Measurements from ENCODE around the gene PDP2. TPM values are rescaled to one million over a fixed set of nuclear protein-coding genes. Genes with fewer than 3 reads are reported as not detected.

PDP2 gene
- 1 to 10 TPM; 4.8 to 6.2 TPM for total RNA-seq

- peak within 1 kb of the TSS; percentile 80 for H3K4me3 ChIP-seq
- H3K36me3 ChIP-seq: peaks cover 2% of the 10 kb centered on the region
- TF ChIP-seq, protein P1, sequence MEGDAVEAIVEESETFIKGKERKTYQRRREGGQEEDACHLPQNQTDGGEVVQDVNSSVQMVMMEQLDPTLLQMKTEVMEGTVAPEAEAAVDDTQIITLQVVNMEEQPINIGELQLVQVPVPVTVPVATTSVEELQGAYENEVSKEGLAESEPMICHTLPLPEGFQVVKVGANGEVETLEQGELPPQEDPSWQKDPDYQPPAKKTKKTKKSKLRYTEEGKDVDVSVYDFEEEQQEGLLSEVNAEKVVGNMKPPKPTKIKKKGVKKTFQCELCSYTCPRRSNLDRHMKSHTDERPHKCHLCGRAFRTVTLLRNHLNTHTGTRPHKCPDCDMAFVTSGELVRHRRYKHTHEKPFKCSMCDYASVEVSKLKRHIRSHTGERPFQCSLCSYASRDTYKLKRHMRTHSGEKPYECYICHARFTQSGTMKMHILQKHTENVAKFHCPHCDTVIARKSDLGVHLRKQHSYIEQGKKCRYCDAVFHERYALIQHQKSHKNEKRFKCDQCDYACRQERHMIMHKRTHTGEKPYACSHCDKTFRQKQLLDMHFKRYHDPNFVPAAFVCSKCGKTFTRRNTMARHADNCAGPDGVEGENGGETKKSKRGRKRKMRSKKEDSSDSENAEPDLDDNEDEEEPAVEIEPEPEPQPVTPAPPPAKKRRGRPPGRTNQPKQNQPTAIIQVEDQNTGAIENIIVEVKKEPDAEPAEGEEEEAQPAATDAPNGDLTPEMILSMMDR (IDR thresholded peaks at IDR 0.05): no peak
- no peaks in the 10 kb centered on the region for H3K9me3 ChIP-seq
- peak; percentile 91 for DNase-seq (ENCODE audit: low spot score)
- ATAC-seq (ENCODE audit: insufficient number of reproducible peaks, low FRiP score, low read depth): peak; percentile 93
- no peaks in the 10 kb centered on the region for H3K27me3 ChIP-seq (replicated peaks; ENCODE audit: insufficient read depth)
- H3K27ac ChIP-seq: peak within 1 kb of the TSS; percentile 56 to 61
- H3K4me1 ChIP-seq (ENCODE audit: control insufficient read depth in 1 of 2, low read depth in 2 of 2): peaks cover 0 to 15% of the 10 kb centered on the region in 2 donors
These were observed at the start of gene PDP2 for GRCh38 chr16:66880288-66881013. PDP2 (plus strand) TSS chr16:66880515; CDS start chr16:66884285, 3,770 bp downstream.

DNA sequence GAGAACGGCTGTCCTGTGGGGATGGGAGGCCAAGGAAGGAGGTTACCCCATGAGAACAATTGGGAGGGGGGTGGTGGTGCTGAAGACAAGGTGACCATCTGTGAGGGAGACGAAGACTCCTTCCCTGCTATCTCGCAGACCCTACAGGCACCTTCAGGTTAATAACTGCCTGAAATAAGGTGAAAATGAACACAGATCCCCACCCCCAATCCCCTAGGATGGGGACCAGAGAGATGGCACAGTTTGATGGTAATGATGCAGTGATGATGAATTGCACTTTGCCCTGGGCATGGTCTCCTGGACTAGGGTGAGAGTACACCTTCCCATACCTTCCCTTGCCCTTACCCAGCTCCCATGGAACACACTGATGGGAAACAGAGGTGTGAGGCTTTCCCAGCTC, 48.1 kb upstream of the PDP2 start:
- Histone ChIP-seq H3K4me1 (ENCODE audit: control insufficient read depth in 1 of 2, low read depth in 2 of 2) (peaks cover 10 to 20% of the 10 kb centered on the region in 2 donors), H3K9me3 (no peaks in the 10 kb centered on the region), H3K4me3 (no peak overlapping the region), H3K36me3 (no peaks in the 10 kb centered on the region), H3K27me3 (replicated peaks; ENCODE audit: insufficient read depth) (no peaks in the 10 kb centered on the region), H3K27ac (no peak overlapping the region)
- TF ChIP-seq, protein P1 (IDR thresholded peaks at IDR 0.05): no peak
- ATAC-seq (ENCODE audit: insufficient number of reproducible peaks, low FRiP score, low read depth) (no peak), DNase-seq (ENCODE audit: low spot score) (no peak)

GRCh38 chr16:66832661-66833305, 47.5 kb upstream of the PDP2 start:
- Histone ChIP-seq H3K9me3 (no peaks in the 10 kb centered on the region), H3K4me1 (ENCODE audit: control insufficient read depth in 1 of 2, low read depth in 2 of 2) (peaks cover 10 to 20% of the 10 kb centered on the region in 2 donors), H3K4me3 (no peak overlapping the region), H3K27ac (no peak overlapping the region), H3K27me3 (replicated peaks; ENCODE audit: insufficient read depth) (no peaks in the 10 kb centered on the region), H3K36me3 (no peaks in the 10 kb centered on the region)
- no peak for ATAC-seq (ENCODE audit: insufficient number of reproducible peaks, low FRiP score, low read depth)
- DNase-seq (ENCODE audit: low spot score): no peak
- TF ChIP-seq, protein P1 (IDR thresholded peaks at IDR 0.05): no peak

GRCh38 chr16:66834746-66835145, 45.6 kb upstream of the PDP2 start:
- H3K27ac ChIP-seq: no peak overlapping the region
- DNase-seq (ENCODE audit: low spot score) (no peak), ATAC-seq (ENCODE audit: insufficient number of reproducible peaks, low FRiP score, low read depth) (no peak)
- H3K4me3 ChIP-seq: no peak overlapping the region
- H3K36me3 ChIP-seq: no peaks in the 10 kb centered on the region
- peaks cover 3% of the 10 kb centered on the region in 2 donors for H3K4me1 ChIP-seq (ENCODE audit: control insufficient read depth in 1 of 2, low read depth in 2 of 2)
- H3K27me3 ChIP-seq (replicated peaks; ENCODE audit: insufficient read depth): no peaks in the 10 kb centered on the region
- no peaks in the 10 kb centered on the region for H3K9me3 ChIP-seq
- TF ChIP-seq, protein P1 (IDR thresholded peaks at IDR 0.05): no peak

- H3K36me3 ChIP-seq: no peaks in the 10 kb centered on the region
- DNase-seq (ENCODE audit: low spot score) (no peak), ATAC-seq (ENCODE audit: insufficient number of reproducible peaks, low FRiP score, low read depth) (no peak)
- peaks cover 4% of the 10 kb centered on the region for H3K27me3 ChIP-seq (replicated peaks; ENCODE audit: insufficient read depth)
- H3K4me3 ChIP-seq: no peak overlapping the region
- no peak overlapping the region for H3K27ac ChIP-seq
- peaks cover 12 to 20% of the 10 kb centered on the region in 2 donors for H3K4me1 ChIP-seq (ENCODE audit: control insufficient read depth in 1 of 2, low read depth in 2 of 2)
- no peaks in the 10 kb centered on the region for H3K9me3 ChIP-seq
- TF ChIP-seq, protein P1 (IDR thresholded peaks at IDR 0.05): no peak
These were observed 39.4 kb upstream of the PDP2 start for GRCh38 chr16:66840883-66841282.

Measured in thoracic aorta (tissue), 2 donors.